Mesodermal cell (in vitro differentiated cells): ENCODE results near the gene ERFL.

ENCODE experiments used
- H3K27ac ChIP-seq: 2 replicates; pipeline ENCODE4 v1.7.0; 2013; ENCODE audit warnings: mild to moderate bottlenecking, low read depth, low read length, moderate library complexity; ENCODE audit not compliant: severe bottlenecking
- H3K36me3 ChIP-seq: 2 replicates; pipeline ENCODE4 v1.7.1; 2013; ENCODE audit warnings: mild to moderate bottlenecking, low read length, moderate library complexity; ENCODE audit not compliant: control insufficient read depth, insufficient read depth
- H3K4me1 ChIP-seq: one replicate; pipeline ENCODE4 v1.7.1; 2013; ENCODE audit warnings: mild to moderate bottlenecking, low read length; ENCODE audit not compliant: insufficient read depth, control insufficient read depth, poor library complexity, severe bottlenecking
- H3K4me3 ChIP-seq: 2 replicates; pipeline ENCODE4 v1.7.0; 2013; ENCODE audit warnings: low read length, control low read depth, mild to moderate bottlenecking; ENCODE audit not compliant: insufficient read depth, poor library complexity, severe bottlenecking; ENCODE audit errors: extremely low read depth
- H3K9me3 ChIP-seq: 2 replicates; pipeline ENCODE4 v1.7.1; 2013; ENCODE audit warnings: mild to moderate bottlenecking, low read length, moderate library complexity; ENCODE audit not compliant: control insufficient read depth
- WGBS, 2 experiments: methylation state at CpG; one replicate each; pipeline ENCODE4 v1.1.5; 2013; ENCODE audit warnings: missing lambda C conversion rate in 2 of 2; ENCODE audit not compliant: insufficient coverage in 2 of 2; 5-methylcytosine and 5-hydroxymethylcytosine counted together

Gene ERFL

DNA sequence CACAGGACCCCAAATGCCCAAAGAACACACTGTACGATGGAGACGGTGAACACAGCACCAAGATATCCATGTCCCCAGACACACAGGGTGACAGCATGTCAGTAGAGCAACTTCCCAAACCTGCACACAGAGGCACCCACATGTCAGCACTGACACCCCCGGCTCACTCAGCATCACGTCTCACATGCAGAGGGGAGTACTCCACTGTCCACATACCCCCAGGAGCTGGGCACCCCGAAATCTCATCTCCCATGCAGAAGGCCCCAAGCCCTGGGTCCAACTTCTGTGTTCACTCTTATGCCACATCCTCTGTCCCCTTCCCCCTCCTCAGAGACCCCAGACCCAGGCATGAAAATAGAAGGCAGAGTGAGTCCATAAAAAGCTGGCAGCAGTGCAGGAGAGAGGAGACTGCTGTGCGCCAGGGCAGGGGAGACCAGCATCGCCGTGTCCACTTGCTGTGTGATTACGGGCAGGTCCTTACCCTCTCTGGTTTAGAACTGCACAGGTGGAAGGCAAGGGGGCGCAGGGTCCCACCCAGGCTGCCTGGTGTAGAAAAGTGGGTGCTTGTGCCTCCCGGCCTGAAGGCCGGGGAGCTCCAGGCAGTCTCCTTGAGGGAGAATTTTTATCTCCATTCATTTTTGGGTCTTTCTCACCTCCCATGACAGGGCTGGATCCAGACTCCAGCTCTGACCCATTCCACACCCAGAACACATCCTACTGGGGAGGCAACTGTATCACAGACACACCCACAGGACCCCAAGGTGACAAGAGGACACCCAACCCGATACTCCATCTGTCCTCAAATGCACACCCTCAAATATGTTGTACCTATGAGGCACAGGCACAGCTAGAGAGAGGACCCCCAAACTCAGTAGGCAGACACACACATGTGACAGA is 17.0 kb downstream of the ERFL start:
- no peak overlapping the region for H3K27ac ChIP-seq
- H3K9me3 ChIP-seq: no peaks in the 10 kb centered on the region
- no peak overlapping the region for H3K4me3 ChIP-seq
- no peaks in the 10 kb centered on the region for H3K4me1 ChIP-seq
- 86 to 94% methylated on average over 7 to 12 of the region's 13 CpGs for WGBS, 2 experiments
- peaks cover 16% of the 10 kb centered on the region for H3K36me3 ChIP-seq

DNA sequence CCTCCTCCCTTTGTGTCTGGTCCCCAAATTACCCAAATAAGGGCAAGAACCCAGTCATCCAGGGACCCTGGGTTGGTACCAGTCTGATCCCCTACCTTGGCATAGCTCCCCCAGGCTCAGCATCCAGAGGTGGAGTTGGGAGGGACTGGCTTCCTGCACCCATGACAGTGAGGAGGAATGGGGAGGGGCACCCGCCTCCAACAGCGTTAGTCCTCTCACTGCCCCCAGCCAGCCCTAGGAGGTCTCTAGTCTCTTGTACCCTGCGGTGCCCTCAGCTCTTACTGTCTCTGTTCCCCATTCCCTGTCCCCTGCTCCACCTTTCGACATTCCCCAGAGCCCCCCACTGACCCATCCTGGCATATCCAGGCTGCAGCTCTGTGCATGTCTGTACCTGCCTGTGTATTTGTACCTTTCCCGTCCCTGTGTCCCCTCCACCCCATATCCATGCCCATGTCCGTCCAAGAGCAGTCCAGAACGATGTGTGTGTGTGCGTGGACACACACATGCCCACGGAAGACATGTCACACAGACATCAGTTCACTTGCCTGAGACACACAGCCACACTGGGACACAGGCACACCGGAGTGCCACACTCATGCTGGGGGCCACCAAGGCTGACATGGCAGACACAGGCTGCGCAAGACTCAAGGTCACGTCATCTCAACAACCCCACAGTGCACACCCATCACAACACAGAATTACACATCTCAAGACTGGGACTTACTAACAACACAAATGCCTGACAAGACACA is 17.8 kb downstream of the ERFL start:
- WGBS, 2 experiments: 75 to 77% methylated on average over 6 to 12 of the region's 12 CpGs
- peaks cover 24% of the 10 kb centered on the region for H3K36me3 ChIP-seq
- no peaks in the 10 kb centered on the region for H3K9me3 ChIP-seq
- H3K4me1 ChIP-seq: no peaks in the 10 kb centered on the region
- H3K27ac ChIP-seq: no peak overlapping the region
- no peak overlapping the region for H3K4me3 ChIP-seq

DNA sequence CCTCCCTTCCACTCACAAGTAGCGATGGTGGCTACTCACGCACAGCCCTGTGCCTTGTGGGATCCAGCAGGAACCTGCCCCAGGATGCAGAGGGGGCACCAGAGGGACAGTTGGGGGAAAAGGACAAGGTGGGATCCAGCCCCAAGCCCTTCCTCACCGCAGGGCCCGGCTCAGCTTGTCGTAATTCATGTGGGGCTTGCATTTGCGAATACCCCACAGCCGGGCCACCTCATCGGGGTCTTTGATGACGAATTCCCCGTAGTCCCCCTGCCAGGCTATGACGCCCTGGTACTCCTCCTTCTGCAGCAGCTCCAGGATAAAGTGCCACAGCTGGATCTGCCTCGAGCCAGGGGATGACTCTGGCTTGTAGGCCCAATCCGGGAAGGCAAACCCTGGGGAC is 18.5 kb downstream of the ERFL start:
- Histone ChIP-seq H3K27ac (no peak overlapping the region), H3K4me3 (no peak overlapping the region), H3K36me3 (peaks cover 32% of the 10 kb centered on the region), H3K4me1 (no peaks in the 10 kb centered on the region), H3K9me3 (no peaks in the 10 kb centered on the region)
- whole genome bisulfite sequencing, 2 experiments: 66 to 71% methylated on average over 12 to 13 of the region's 13 CpGs

DNA sequence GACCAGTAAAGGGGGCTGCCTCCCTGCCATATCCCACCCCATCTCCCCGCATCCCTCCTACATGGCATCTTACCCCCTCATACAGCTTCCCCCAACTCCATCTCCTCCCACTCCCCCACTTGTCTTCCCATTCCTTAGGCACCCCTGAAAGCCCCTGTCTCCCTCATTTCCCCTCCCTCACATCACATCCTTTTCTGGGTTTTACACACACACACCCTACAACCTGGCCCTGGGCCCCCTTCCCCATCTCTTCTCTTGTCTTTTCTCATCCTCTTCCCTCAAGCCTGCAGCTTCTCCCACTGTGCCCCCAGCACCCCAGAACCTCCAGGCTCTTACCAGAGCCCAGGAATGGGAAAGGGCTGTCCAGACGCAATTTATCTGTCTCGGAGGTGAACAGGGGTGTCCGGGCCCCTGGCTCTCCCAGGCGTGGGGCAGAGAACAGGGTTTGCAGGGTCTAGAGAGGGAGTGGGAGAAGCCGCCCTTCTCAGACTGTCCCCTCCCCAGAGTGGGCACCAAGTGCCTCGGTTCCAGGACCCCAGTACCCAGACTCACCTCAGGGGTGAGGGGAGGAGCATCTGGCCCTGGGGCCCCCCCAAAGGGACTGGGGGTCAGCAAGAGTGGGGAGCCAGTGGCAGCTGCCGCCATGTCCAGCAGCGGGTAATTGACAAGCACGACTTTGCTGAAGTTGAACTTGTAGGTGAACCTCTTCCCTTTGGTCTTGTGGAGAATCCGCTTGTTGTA is 19.4 kb downstream of the ERFL start:
- Histone ChIP-seq H3K36me3 (peaks cover 39% of the 10 kb centered on the region), H3K4me3 (no peak overlapping the region), H3K9me3 (no peaks in the 10 kb centered on the region), H3K27ac (no peak overlapping the region), H3K4me1 (no peaks in the 10 kb centered on the region)
- WGBS, 2 experiments: 93 to 94% methylated on average over 9 of the region's 11 CpGs

DNA sequence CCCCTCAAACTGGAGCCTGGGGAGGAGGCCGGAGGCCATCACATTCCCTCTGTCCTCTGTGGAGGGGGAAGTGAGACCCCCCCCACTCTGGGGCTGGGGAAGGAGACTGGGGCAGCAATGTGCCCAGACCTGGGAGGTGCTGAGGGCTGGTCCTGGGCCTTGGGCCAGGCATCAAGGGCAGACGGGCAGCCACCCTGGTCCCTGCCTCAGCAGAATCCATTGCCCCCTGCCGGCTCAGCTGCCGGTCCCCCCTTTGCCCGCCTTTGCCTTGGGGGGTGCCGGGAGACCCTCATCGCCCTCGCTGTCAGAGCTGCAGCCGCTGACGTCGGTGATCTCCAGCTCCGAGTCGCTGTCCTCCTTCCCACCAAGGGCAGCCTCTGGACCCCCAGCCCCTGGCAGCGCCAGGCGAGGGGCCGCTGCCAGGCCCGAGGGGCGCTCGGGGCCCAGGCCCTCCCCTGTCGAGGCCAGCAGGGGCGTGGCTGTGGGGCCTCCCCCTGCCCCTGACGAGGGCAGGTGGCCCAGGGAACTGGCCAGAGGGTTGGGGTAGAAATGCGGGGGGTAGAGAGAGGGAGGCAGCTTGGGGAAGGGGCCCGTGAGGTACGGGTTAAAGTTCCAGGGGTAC is 20.1 kb downstream of the ERFL start:
- H3K27ac ChIP-seq: no peak overlapping the region
- no peak overlapping the region for H3K4me3 ChIP-seq
- H3K4me1 ChIP-seq: no peaks in the 10 kb centered on the region
- H3K9me3 ChIP-seq: no peaks in the 10 kb centered on the region
- 93 to 94% methylated on average over 13 to 21 of the region's 25 CpGs for WGBS, 2 experiments
- peaks cover 47% of the 10 kb centered on the region for H3K36me3 ChIP-seq

DNA sequence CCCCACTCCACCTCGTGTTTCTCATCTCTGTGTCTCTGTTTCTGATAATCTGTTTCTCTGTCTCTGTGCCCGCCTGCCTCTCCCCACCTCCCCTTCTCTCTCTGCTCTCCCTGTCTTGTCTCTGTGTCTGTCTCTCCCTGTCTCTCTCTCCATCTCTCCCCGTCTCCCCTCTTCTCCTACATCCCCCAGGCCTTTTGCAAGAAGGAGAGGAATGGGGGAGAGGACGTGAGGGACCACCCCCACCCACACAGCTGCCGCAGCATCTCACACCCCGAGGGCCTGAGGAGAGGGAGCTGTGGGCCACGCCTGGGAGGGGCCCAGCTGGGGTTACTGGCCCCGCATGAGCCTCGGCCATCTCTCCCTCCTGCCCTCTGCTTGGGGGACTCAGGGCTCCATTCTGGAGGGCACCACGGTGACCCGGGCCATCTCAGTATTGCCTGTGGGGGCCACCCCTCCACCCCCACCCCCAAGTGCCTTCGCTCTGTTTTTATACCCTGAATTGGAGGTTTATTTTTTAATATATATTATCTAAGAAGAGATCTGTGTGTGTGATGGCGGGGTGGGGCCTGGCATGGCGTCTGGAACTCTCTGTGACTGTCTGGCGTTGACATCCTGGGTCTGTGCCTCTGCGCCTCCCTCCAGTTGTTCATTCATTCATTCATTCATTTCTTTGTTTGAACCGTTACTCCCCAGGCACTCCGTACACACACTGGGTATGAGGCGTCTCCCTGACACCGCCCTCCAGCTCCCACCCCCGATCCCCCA is 21.2 kb downstream of the ERFL start:
- 89 to 98% methylated on average over 7 to 10 of the region's 21 CpGs for WGBS, 2 experiments
- H3K27ac ChIP-seq: no peak overlapping the region

DNA sequence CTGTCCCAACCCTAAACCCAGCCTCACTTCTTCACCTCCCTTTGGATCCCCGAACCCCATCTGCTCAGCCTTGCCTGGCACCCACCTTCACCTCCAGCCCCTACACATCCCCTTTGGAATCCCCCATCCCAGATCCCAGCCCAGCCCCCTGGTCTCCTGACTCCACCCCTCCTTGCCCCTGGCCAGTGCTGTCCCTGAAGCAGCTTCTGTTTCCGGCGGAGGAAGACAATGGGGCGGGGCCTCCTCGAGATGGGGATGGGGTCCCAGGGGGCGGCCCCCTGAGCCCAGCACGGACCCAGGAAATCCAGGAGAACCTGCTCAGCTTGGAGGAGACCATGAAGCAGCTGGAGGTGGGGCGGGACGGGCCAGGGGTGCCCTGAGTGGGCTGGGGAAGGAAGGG is 22.0 kb downstream of the ERFL start:
- Histone ChIP-seq H3K27ac (no peak overlapping the region), H3K9me3 (no peaks in the 10 kb centered on the region), H3K36me3 (peaks cover 65% of the 10 kb centered on the region), H3K4me3 (no peak overlapping the region), H3K4me1 (no peaks in the 10 kb centered on the region)
- 80 to 85% methylated on average over 6 of the region's 9 CpGs for WGBS, 2 experiments

More for the DNA sequence above, 21.2 kb downstream of the ERFL start:
- Histone ChIP-seq H3K4me1 (no peaks in the 10 kb centered on the region), H3K36me3 (peaks cover 57% of the 10 kb centered on the region), H3K4me3 (no peak overlapping the region), H3K9me3 (no peaks in the 10 kb centered on the region)

DNA sequence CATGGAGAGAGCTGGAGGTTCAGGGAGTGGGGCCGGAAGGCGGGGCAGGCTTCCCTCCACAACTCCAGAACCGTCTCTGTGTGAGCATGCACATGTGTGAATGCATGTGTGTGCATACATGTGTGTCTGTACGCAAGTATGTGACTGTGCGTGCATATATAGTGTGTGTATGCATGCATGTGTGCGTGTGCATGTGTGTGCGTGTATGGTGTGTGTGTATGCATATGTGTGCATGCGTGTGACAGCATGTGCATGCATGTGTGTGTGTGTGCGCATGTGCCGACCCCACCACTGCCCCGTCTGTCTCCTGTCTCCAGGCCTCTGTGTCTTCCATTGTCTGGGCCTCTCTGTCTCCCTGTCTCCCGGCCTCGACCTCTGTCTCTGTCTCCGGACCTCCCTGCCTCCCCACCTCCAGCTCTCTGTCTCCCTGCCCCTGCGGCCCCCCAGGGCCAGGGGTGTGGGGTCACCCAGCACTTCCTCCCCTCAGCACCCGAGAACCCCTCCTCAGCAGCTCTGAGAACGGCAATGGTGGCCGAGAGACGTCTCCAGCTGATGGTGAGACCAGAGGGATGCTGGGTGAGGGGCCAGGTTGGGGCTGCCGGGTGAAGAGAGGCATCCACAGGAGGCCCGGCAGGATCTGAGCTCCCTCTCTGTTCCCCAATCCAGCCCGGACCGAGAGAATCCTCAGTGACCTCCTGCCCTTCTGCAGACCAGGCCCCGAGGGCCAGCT is 22.8 kb downstream of the ERFL start:
- Histone ChIP-seq H3K4me3 (no peak overlapping the region), H3K4me1 (no peaks in the 10 kb centered on the region), H3K9me3 (no peaks in the 10 kb centered on the region), H3K27ac (no peak overlapping the region), H3K36me3 (peaks cover 68% of the 10 kb centered on the region)
- WGBS, 2 experiments: 92 to 96% methylated on average over 17 to 19 of the region's 24 CpGs

DNA sequence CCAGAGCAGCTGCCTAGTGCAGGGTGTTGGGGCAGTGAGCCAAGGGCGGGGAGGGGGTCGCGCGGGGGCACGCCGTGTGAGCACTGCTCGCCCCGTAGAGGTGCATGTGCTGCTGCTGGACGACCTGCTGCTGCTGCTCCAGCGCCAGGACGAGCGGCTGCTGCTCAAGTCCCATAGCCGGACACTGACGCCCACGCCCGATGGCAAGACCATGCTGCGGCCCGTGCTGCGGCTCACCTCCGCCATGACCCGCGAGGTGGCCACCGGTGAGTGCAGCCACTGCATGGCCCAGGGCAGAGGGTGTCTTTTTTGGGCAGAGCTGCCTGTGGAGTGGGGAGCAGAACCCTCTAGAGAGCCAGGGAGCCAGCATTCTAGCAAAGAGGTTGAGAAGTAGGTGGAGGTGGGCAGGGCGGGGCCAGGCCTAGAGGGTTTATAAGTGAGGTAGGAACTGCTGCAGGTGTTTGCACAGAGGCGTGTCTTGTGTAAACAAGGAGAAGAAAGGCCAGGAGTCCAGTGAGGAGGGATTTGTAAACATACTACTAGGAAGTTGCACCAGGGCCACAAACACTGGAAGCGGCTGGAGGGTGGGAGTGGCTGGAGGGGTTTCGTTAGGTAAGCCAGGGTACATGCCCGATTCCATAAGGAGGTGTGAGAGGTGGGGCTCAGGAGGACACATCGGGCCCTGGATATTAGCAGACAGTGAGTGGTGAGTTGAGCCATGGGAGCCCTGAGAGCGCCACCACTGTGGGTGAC is 24.0 kb downstream of the ERFL start:
- no peak overlapping the region for H3K4me3 ChIP-seq
- no peak overlapping the region for H3K27ac ChIP-seq
- 91 to 96% methylated on average over 18 to 29 of the region's 30 CpGs for WGBS, 2 experiments
- no peaks in the 10 kb centered on the region for H3K9me3 ChIP-seq
- peaks cover 75% of the 10 kb centered on the region for H3K36me3 ChIP-seq
- no peaks in the 10 kb centered on the region for H3K4me1 ChIP-seq
